PFSK-1 (cell line): Measurements from ENCODE around the gene CHD6.

ENCODE experiments used
- FOXP2 ChIP-seq: optimal IDR thresholded peaks from 2 replicates; pipeline ENCODE3; 2011; ENCODE audit warnings: borderline replicate concordance, control low read depth, inconsistent platforms; ENCODE audit not compliant: insufficient read depth; ENCODE audit errors: extremely low read length, extremely low read depth
- POLR2AphosphoS5 ChIP-seq: IDR thresholded peaks from 2 replicates; pipeline ENCODE4 v1.6.1; 2012; ENCODE audit warnings: low read depth, mild to moderate bottlenecking, control low read depth, low read length, moderate library complexity
- REST ChIP-seq, 2 experiments: IDR thresholded peaks; 2 replicates each; pipeline versions ENCODE4 v1.6.1 to v1.8.0; 2011 to 2012; ENCODE audit warnings: low read depth in 2 of 2, low read length in 2 of 2, control low read depth in 1 of 2, inconsistent platforms in 1 of 2, mild to moderate bottlenecking in 1 of 2, moderate library complexity in 1 of 2; ENCODE audit not compliant: insufficient read depth in 1 of 2
- SIN3A ChIP-seq: IDR thresholded peaks from 2 replicates; pipeline ENCODE4 v1.6.1; 2012; ENCODE audit warnings: mild to moderate bottlenecking, low read length, moderate library complexity, borderline replicate concordance; ENCODE audit not compliant: insufficient read depth
- TAF1 ChIP-seq: IDR thresholded peaks from 2 replicates; pipeline ENCODE4 v1.6.1; 2012; ENCODE audit warnings: low read length, control low read depth, borderline replicate concordance; ENCODE audit not compliant: insufficient read depth

GRCh38 chr20:41546535-41546934, 71.6 kb downstream of the CHD6 start:
- TF ChIP-seq SIN3A (no peak), REST (IDR thresholded peaks at IDR 0.05; ENCODE audit: insufficient read depth in 1 of 2, low read depth in 2 of 2, low read length in 2 of 2) (no peak), POLR2AphosphoS5 (no peak), TAF1 (no peak), FOXP2 (no peak)
